ENCODE data around the gene MAD1L1. TPM values are rescaled to one million over a fixed set of nuclear protein-coding genes. Genes with fewer than 3 reads are reported as not detected.

The MAD1L1 gene
- total and polyA plus RNA-seq, 4 donors: 43.0 to 54.9 (median 49.9) TPM

DNA sequence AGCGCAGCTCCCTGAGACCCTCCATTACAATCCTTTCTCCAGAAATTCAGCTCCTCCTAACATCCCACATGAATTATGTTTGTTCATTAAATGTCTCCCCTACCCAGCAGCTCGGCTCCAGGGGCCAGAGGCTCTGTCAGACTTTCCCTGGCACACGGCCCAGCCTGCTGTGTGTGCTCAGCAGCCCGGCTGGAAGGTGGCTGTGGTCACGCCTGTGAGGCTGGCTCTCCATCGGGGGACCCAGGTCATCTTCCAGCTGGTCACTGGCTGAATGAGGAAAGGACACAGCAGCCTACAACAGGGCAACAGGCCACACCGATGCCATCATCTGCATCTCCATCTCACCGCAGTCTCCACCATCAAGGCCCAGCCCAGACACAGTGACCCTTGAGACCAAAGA lies 219.8 kb downstream of the MAD1L1 start:
- Histone ChIP-seq H3K27ac (ENCODE audit: low read depth in 1 of 2, low read length in 1 of 2) (no peak overlapping the region), H3K9ac (ENCODE audit: insufficient read depth in 1 of 2, low read length in 2 of 2) (no peak overlapping the region), H3K27me3 (ENCODE audit: control insufficient read depth in 3 of 3, insufficient read depth in 3 of 3, low read length in 2 of 3) (no peaks in the 10 kb centered on the region), H3K4me3 (no peak overlapping the region), H3K36me3 (ENCODE audit: control insufficient read depth in 4 of 4, insufficient read depth in 4 of 4, low read length in 4 of 4) (peaks cover 0 to 16% (median 0%) of the 10 kb centered on the region in 4 donors), H3K9me3 (ENCODE audit: control insufficient read depth in 4 of 4, insufficient read depth in 3 of 4, low read length in 3 of 4) (no peaks in the 10 kb centered on the region), H3K4me1 (ENCODE audit: control insufficient read depth in 5 of 5, insufficient read depth in 5 of 5, low read length in 5 of 5) (peaks cover 0 to 26% (median 0%) of the 10 kb centered on the region in 5 donors)
- 71 to 80% methylated on average over 8 of the region's 8 CpGs for WGBS, 2 donors
- DNase-seq (peak; percentile 85 to 91 (median 89)), ATAC-seq (ENCODE audit: insufficient read depth, low FRiP score) (no peak)
- TF ChIP-seq, protein P1, sequence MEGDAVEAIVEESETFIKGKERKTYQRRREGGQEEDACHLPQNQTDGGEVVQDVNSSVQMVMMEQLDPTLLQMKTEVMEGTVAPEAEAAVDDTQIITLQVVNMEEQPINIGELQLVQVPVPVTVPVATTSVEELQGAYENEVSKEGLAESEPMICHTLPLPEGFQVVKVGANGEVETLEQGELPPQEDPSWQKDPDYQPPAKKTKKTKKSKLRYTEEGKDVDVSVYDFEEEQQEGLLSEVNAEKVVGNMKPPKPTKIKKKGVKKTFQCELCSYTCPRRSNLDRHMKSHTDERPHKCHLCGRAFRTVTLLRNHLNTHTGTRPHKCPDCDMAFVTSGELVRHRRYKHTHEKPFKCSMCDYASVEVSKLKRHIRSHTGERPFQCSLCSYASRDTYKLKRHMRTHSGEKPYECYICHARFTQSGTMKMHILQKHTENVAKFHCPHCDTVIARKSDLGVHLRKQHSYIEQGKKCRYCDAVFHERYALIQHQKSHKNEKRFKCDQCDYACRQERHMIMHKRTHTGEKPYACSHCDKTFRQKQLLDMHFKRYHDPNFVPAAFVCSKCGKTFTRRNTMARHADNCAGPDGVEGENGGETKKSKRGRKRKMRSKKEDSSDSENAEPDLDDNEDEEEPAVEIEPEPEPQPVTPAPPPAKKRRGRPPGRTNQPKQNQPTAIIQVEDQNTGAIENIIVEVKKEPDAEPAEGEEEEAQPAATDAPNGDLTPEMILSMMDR (IDR thresholded peaks at IDR 0.05; ENCODE audit: control extremely low read depth, extremely low read depth): no peak

DNA sequence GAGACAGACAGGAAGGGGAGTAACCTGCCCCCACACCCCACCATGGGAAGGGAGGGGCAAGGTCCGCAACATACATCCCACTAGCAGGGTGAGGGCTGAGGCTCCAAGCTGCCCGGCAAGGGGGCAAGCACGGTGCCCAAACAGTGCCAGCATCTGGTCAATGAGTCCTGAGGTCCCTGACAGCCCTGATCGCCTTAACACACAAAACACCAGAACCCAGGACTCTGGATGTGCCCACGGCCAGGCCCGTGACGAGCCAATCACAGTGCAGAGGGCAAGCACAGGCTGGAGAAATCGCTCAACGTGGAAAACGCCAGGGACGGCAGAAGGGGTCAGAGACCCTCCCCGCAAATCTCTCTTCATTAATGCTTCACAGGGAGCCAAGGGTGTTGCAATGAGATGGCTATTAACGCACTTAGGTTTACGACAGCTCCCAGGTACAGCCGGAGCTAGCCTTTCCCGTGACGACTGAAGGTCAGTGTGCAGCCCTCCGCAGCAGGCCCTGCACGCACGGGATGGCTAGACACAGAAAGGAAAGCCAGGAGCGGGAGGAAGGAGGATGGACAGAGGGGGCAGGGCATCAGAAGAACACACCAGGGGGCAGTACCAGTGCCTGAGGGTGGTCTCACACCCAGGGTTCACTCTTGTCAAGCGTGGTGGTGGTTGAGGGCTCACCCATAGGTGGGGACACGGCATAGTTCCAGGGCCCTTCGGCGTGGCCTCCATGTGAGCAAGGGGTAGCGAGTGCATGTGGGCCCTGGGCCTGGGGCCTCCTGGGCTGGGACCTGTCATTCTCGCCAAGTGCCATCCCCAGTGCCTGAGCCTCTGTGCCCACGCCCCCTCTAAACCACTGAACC lies 220.5 kb downstream of the MAD1L1 start:
- Histone ChIP-seq H3K36me3 (ENCODE audit: control insufficient read depth in 4 of 4, insufficient read depth in 4 of 4, low read length in 4 of 4) (peaks cover 0 to 16% (median 0%) of the 10 kb centered on the region in 4 donors), H3K9ac (ENCODE audit: insufficient read depth in 1 of 2, low read length in 2 of 2) (no peak overlapping the region), H3K9me3 (ENCODE audit: control insufficient read depth in 4 of 4, insufficient read depth in 3 of 4, low read length in 3 of 4) (no peaks in the 10 kb centered on the region), H3K4me3 (no peak overlapping the region), H3K4me1 (ENCODE audit: control insufficient read depth in 5 of 5, insufficient read depth in 5 of 5, low read length in 5 of 5) (peaks cover 0 to 29% (median 0%) of the 10 kb centered on the region in 5 donors), H3K27me3 (ENCODE audit: control insufficient read depth in 3 of 3, insufficient read depth in 3 of 3, low read length in 2 of 3) (no peaks in the 10 kb centered on the region), H3K27ac (ENCODE audit: low read depth in 1 of 2, low read length in 1 of 2) (no peak overlapping the region)
- 97% methylated on average over 28 of the region's 28 CpGs for WGBS, 2 donors
- DNase-seq (no peak), ATAC-seq (ENCODE audit: insufficient read depth, low FRiP score) (no peak)
- TF ChIP-seq, protein P1 (IDR thresholded peaks at IDR 0.05; ENCODE audit: control extremely low read depth, extremely low read depth): no peak

DNA sequence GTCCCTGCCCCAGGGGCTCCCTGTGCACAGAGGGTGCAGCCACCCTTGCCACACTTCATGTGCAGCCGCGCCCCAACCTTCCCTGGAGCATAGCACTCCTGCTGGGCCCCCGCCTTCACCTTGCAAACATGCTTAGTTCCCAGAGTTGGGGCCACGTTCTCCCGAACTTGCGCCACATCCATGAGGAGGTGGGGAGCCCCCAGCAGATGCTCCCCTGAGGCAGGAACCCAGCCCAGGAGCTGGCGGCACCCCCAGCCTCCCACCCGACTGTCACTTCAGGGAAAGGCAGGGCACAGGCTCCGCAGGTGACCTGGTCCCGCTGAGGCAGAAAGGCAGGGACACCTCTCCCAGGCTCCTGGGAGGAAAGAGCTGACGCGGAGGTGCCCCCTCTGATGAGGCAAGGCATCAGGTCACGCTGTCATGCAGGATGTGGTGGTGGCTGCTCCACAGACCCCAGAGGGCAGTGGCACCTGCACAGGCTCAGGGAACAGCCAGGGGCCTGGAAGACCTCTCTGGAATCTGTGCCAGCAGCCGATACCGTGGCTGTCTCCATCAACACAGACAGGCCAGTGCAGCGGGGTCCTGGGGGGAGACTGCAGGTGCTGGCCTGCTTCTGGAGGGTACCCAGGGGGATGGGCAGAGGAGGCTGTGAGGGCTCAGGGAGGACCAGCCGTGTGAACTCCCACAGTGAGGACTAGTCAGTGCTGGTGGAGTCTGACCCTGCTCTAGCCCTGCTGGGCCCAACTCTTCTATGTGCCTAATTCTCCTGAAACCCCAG lies 221.3 kb downstream of the MAD1L1 start:
- TF ChIP-seq, protein P1 (IDR thresholded peaks at IDR 0.05; ENCODE audit: control extremely low read depth, extremely low read depth): no peak

More for the DNA sequence above, 221.3 kb downstream of the MAD1L1 start:
- H3K9me3 ChIP-seq (ENCODE audit: control insufficient read depth in 4 of 4, insufficient read depth in 3 of 4, low read length in 3 of 4): no peaks in the 10 kb centered on the region
- no peaks in the 10 kb centered on the region for H3K27me3 ChIP-seq (ENCODE audit: control insufficient read depth in 3 of 3, insufficient read depth in 3 of 3, low read length in 2 of 3)
- no peak for DNase-seq
- no peak overlapping the region for H3K9ac ChIP-seq (ENCODE audit: insufficient read depth in 1 of 2, low read length in 2 of 2)
- WGBS, 2 donors: 94 to 95% methylated on average over 16 to 17 of the region's 17 CpGs
- H3K36me3 ChIP-seq (ENCODE audit: control insufficient read depth in 4 of 4, insufficient read depth in 4 of 4, low read length in 4 of 4): peaks cover 0 to 16% (median 0%) of the 10 kb centered on the region in 4 donors
- ATAC-seq (ENCODE audit: insufficient read depth, low FRiP score): no peak
- no peak overlapping the region for H3K4me3 ChIP-seq
- H3K27ac ChIP-seq (ENCODE audit: low read depth in 1 of 2, low read length in 1 of 2): no peak overlapping the region
- peaks cover 0 to 29% (median 0%) of the 10 kb centered on the region in 5 donors for H3K4me1 ChIP-seq (ENCODE audit: control insufficient read depth in 5 of 5, insufficient read depth in 5 of 5, low read length in 5 of 5)
